Keratinocyte (primary cell): Measurements from ENCODE around the gene IHH. TPM values are rescaled to one million over a fixed set of nuclear protein-coding genes. Genes with fewer than 3 reads are reported as not detected.

Experiments
- DNase-seq: peaks from one replicate; pipeline ENCODE4 v3.0.0-alpha.2; 2011; ENCODE audit warnings: low read depth, missing footprints, low spot score
- FAIRE-seq: peaks from 2 replicates; lab custom pipeline; 2011; peaks lifted over from hg19 to GRCh38; lab: Jason Lieb, UNC
- H2AFZ ChIP-seq: 2 replicates; pipeline ENCODE4 v1.6.0; 2012; ENCODE audit warnings: low read length, control low read depth, inconsistent platforms; ENCODE audit not compliant: control insufficient read depth
- H3K27ac ChIP-seq: 2 replicates; pipeline ENCODE4 v1.5.1; 2011; ENCODE audit warnings: low read length; ENCODE audit not compliant: control insufficient read depth, insufficient read depth
- H3K27me3 ChIP-seq: 3 replicates; pipeline ENCODE4 v1.6.0; 2011; ENCODE audit warnings: low read length; ENCODE audit not compliant: control insufficient read depth, insufficient read depth; ENCODE audit errors: extremely low read depth
- H3K36me3 ChIP-seq, 2 experiments: 2 replicates in 1 of 2; 3 replicates in 1 of 2; pipeline ENCODE4 v1.5.1; 2011; ENCODE audit warnings: low read length in 2 of 2, mild to moderate bottlenecking in 1 of 2; ENCODE audit not compliant: control insufficient read depth in 2 of 2, insufficient read depth in 2 of 2; ENCODE audit errors: extremely low read depth in 1 of 2
- H3K4me1 ChIP-seq: 3 replicates; pipeline ENCODE4 v1.5.1; 2011; ENCODE audit warnings: low read length; ENCODE audit not compliant: control insufficient read depth, insufficient read depth; ENCODE audit errors: extremely low read depth
- H3K4me2 ChIP-seq: 3 replicates; pipeline ENCODE4 v1.6.0; 2011; ENCODE audit warnings: low read depth, low read length; ENCODE audit not compliant: control insufficient read depth, insufficient read depth; ENCODE audit errors: extremely low read depth
- H3K4me3 ChIP-seq, 3 experiments: fragments of 200-600 bp in 1 of 3; sonication (generic) in 1 of 3; 2 replicates in 2 of 3; 3 replicates in 1 of 3; pipeline ENCODE4 v1.5.1; 2011 to 2016; ENCODE audit warnings: low read length in 3 of 3, mild to moderate bottlenecking in 3 of 3, control low read depth in 2 of 3, inconsistent platforms in 1 of 3, low read depth in 1 of 3, mixed read lengths in 1 of 3, mixed run types in 1 of 3, moderate library complexity in 1 of 3; ENCODE audit not compliant: control insufficient read depth in 2 of 3, insufficient read depth in 2 of 3; ENCODE audit errors: extremely low read depth in 1 of 3
- H3K79me2 ChIP-seq: 2 replicates; pipeline ENCODE4 v1.6.0; 2012; ENCODE audit warnings: low read length; ENCODE audit not compliant: control insufficient read depth, insufficient read depth
- H3K9ac ChIP-seq: 3 replicates; pipeline ENCODE4 v1.6.0; 2011; ENCODE audit warnings: low read length; ENCODE audit not compliant: control insufficient read depth, insufficient read depth; ENCODE audit errors: extremely low read depth
- H3K9me1 ChIP-seq: 3 replicates; pipeline ENCODE4 v1.6.0; 2011; ENCODE audit warnings: low read length; ENCODE audit not compliant: control insufficient read depth, insufficient read depth; ENCODE audit errors: extremely low read depth
- H3K9me3 ChIP-seq: 2 replicates; pipeline ENCODE4 v1.5.1; 2012; ENCODE audit warnings: low read depth, low read length; ENCODE audit not compliant: control insufficient read depth
- H4K20me1 ChIP-seq: 3 replicates; pipeline ENCODE4 v1.6.0; 2011; ENCODE audit warnings: low read length; ENCODE audit not compliant: control insufficient read depth, insufficient read depth; ENCODE audit errors: extremely low read depth
- CTCF ChIP-seq, 3 experiments: IDR thresholded peaks in 1 of 3; conservative IDR thresholded peaks in 1 of 3; optimal IDR thresholded peaks in 1 of 3; 2 replicates in 2 of 3; 3 replicates in 1 of 3; pipeline versions ENCODE3 to v1.5.1; 2011; ENCODE audit warnings: low read length in 3 of 3, mild to moderate bottlenecking in 3 of 3, moderate library complexity in 2 of 3, control low read depth in 1 of 3, inconsistent platforms in 1 of 3; ENCODE audit not compliant: insufficient read depth in 2 of 3; ENCODE audit errors: extremely low read depth in 1 of 3
- EZH2 ChIP-seq: IDR thresholded peaks from one replicate; pipeline ENCODE4 v1.6.1; 2012; ENCODE audit warnings: inconsistent platforms, mild to moderate bottlenecking, low read length, moderate library complexity
- dilution Hi-C: fragments of 300-500 bp; cut with MboI; formaldehyde crosslinking; loops from one replicate; pipeline ENCODE4 v1.7.0; 2020; ENCODE audit warnings: low sequenced_read_pairs; ENCODE audit not compliant: extremely low pct_ligation_motif_present
- polyA plus RNA-seq, 5 experiments: library from polyadenylated mRNA; depleted of rRNA in 3 of 5; stranded (reverse) in 3 of 5; stranded (forward) in 1 of 5; unstranded in 1 of 5; fragments of >200 nt; gene quantifications; 1 replicate in 1 of 5; 2 replicates in 3 of 5; 3 replicates in 1 of 5; pipeline versions ENCODE4 v1.2.1 to v1.2.3, GENCODE V29; 2011 to 2012; ENCODE audit warnings: missing spikeins in 2 of 5, low read depth in 1 of 5, low replicate concordance in 1 of 5

The IHH gene
- polyA plus RNA-seq, 1 donor (not counting 4 experiments of a cell fraction or from before 2014, with no cell fraction given), result not detected

- H3K4me1 ChIP-seq, result no peaks in the 10 kb centered on the region
- no peaks in the 10 kb centered on the region for H3K79me2 ChIP-seq
- no peak overlapping the region for H2AFZ ChIP-seq
- H3K9ac ChIP-seq, result no peak overlapping the region
- DNase-seq (no peak), FAIRE-seq (no peak)
- no peak for TF ChIP-seq EZH2
- TF ChIP-seq CTCF (optimal IDR thresholded peaks at IDR 0.05 in 1 of 3, IDR thresholded peaks at IDR 0.05 in 1 of 3, conservative IDR thresholded peaks at IDR 0.05 in 1 of 3; ENCODE audit: extremely low read depth in 1 of 3, insufficient read depth in 2 of 3, low read length in 3 of 3), result no peak
- no peaks in the 10 kb centered on the region for H3K9me3 ChIP-seq
- no peak overlapping the region for H3K4me3 ChIP-seq
- H3K9me1 ChIP-seq, result no peaks in the 10 kb centered on the region
- no peak overlapping the region for H3K27ac ChIP-seq
- no peak overlapping the region for H3K4me2 ChIP-seq
- no peaks in the 10 kb centered on the region for H3K36me3 ChIP-seq
- H3K27me3 ChIP-seq, result peaks cover 10% of the 10 kb centered on the region
- dilution Hi-C loops, result no loop called here
- H4K20me1 ChIP-seq, result no peaks in the 10 kb centered on the region
Measured at GRCh38 chr2:219031005-219031738, 29.5 kb downstream of the IHH start.

- H3K4me2 ChIP-seq, result no peak overlapping the region
- no peak overlapping the region for H3K4me3 ChIP-seq
- no peak overlapping the region for H2AFZ ChIP-seq
- no peak overlapping the region for H3K27ac ChIP-seq
- no peaks in the 10 kb centered on the region for H3K9me1 ChIP-seq
- dilution Hi-C loops, result no loop called here
- DNase-seq, result no peak
- H3K4me1 ChIP-seq, result no peaks in the 10 kb centered on the region
- no peaks in the 10 kb centered on the region for H3K36me3 ChIP-seq
- FAIRE-seq, result no peak
- H4K20me1 ChIP-seq, result no peaks in the 10 kb centered on the region
- peaks cover 15% of the 10 kb centered on the region for H3K27me3 ChIP-seq
- no peaks in the 10 kb centered on the region for H3K9me3 ChIP-seq
- H3K79me2 ChIP-seq, result no peaks in the 10 kb centered on the region
- no peak overlapping the region for H3K9ac ChIP-seq
- TF ChIP-seq CTCF (optimal IDR thresholded peaks at IDR 0.05 in 1 of 3, IDR thresholded peaks at IDR 0.05 in 1 of 3, conservative IDR thresholded peaks at IDR 0.05 in 1 of 3; ENCODE audit: extremely low read depth in 1 of 3, insufficient read depth in 2 of 3, low read length in 3 of 3) (no peak), EZH2 (no peak)
Measured at GRCh38 chr2:219030177-219030940, 30.4 kb downstream of the IHH start.
